Keratinocyte (primary cell): ENCODE data around the gene CMTM7. TPM values are rescaled to one million over a fixed set of nuclear protein-coding genes. Genes with fewer than 3 reads are reported as not detected.

Experiments used
- DNase-seq: peaks from one replicate; pipeline ENCODE4 v3.0.0-alpha.2; 2011; ENCODE audit warnings: low read depth, missing footprints, low spot score
- FAIRE-seq: peaks from 2 replicates; lab custom pipeline; 2011; peaks lifted over from hg19 to GRCh38; lab: Jason Lieb, UNC
- H2AFZ ChIP-seq: 2 replicates; pipeline ENCODE4 v1.6.0; 2012; ENCODE audit warnings: low read length, control low read depth, inconsistent platforms; ENCODE audit not compliant: control insufficient read depth
- H3K27ac ChIP-seq: 2 replicates; pipeline ENCODE4 v1.5.1; 2011; ENCODE audit warnings: low read length; ENCODE audit not compliant: control insufficient read depth, insufficient read depth
- H3K27me3 ChIP-seq: 3 replicates; pipeline ENCODE4 v1.6.0; 2011; ENCODE audit warnings: low read length; ENCODE audit not compliant: control insufficient read depth, insufficient read depth; ENCODE audit errors: extremely low read depth
- H3K36me3 ChIP-seq, 2 experiments: 2 replicates in 1 of 2; 3 replicates in 1 of 2; pipeline ENCODE4 v1.5.1; 2011; ENCODE audit warnings: low read length in 2 of 2, mild to moderate bottlenecking in 1 of 2; ENCODE audit not compliant: control insufficient read depth in 2 of 2, insufficient read depth in 2 of 2; ENCODE audit errors: extremely low read depth in 1 of 2
- H3K4me1 ChIP-seq: 3 replicates; pipeline ENCODE4 v1.5.1; 2011; ENCODE audit warnings: low read length; ENCODE audit not compliant: control insufficient read depth, insufficient read depth; ENCODE audit errors: extremely low read depth
- H3K4me2 ChIP-seq: 3 replicates; pipeline ENCODE4 v1.6.0; 2011; ENCODE audit warnings: low read depth, low read length; ENCODE audit not compliant: control insufficient read depth, insufficient read depth; ENCODE audit errors: extremely low read depth
- H3K4me3 ChIP-seq, 3 experiments: fragments of 200-600 bp in 1 of 3; sonication (generic) in 1 of 3; 2 replicates in 2 of 3; 3 replicates in 1 of 3; pipeline ENCODE4 v1.5.1; 2011 to 2016; ENCODE audit warnings: low read length in 3 of 3, mild to moderate bottlenecking in 3 of 3, control low read depth in 2 of 3, inconsistent platforms in 1 of 3, low read depth in 1 of 3, mixed read lengths in 1 of 3, mixed run types in 1 of 3, moderate library complexity in 1 of 3; ENCODE audit not compliant: control insufficient read depth in 2 of 3, insufficient read depth in 2 of 3; ENCODE audit errors: extremely low read depth in 1 of 3
- H3K79me2 ChIP-seq: 2 replicates; pipeline ENCODE4 v1.6.0; 2012; ENCODE audit warnings: low read length; ENCODE audit not compliant: control insufficient read depth, insufficient read depth
- H3K9ac ChIP-seq: 3 replicates; pipeline ENCODE4 v1.6.0; 2011; ENCODE audit warnings: low read length; ENCODE audit not compliant: control insufficient read depth, insufficient read depth; ENCODE audit errors: extremely low read depth
- H3K9me1 ChIP-seq: 3 replicates; pipeline ENCODE4 v1.6.0; 2011; ENCODE audit warnings: low read length; ENCODE audit not compliant: control insufficient read depth, insufficient read depth; ENCODE audit errors: extremely low read depth
- H3K9me3 ChIP-seq: 2 replicates; pipeline ENCODE4 v1.5.1; 2012; ENCODE audit warnings: low read depth, low read length; ENCODE audit not compliant: control insufficient read depth
- H4K20me1 ChIP-seq: 3 replicates; pipeline ENCODE4 v1.6.0; 2011; ENCODE audit warnings: low read length; ENCODE audit not compliant: control insufficient read depth, insufficient read depth; ENCODE audit errors: extremely low read depth
- EZH2 ChIP-seq: IDR thresholded peaks from one replicate; pipeline ENCODE4 v1.6.1; 2012; ENCODE audit warnings: inconsistent platforms, mild to moderate bottlenecking, low read length, moderate library complexity
- dilution Hi-C: fragments of 300-500 bp; cut with MboI; formaldehyde crosslinking; loops from one replicate; pipeline ENCODE4 v1.7.0; 2020; ENCODE audit warnings: low sequenced_read_pairs; ENCODE audit not compliant: extremely low pct_ligation_motif_present
- polyA plus RNA-seq, 5 experiments: library from polyadenylated mRNA; depleted of rRNA in 3 of 5; stranded (reverse) in 3 of 5; stranded (forward) in 1 of 5; unstranded in 1 of 5; fragments of >200 nt; gene quantifications; 1 replicate in 1 of 5; 2 replicates in 3 of 5; 3 replicates in 1 of 5; pipeline versions ENCODE4 v1.2.1 to v1.2.3, GENCODE V29; 2011 to 2012; ENCODE audit warnings: missing spikeins in 2 of 5, low read depth in 1 of 5, low replicate concordance in 1 of 5
- TF ChIP-seq, protein P1 (sequence below), 3 experiments: IDR thresholded peaks in 1 of 3; conservative IDR thresholded peaks in 1 of 3; optimal IDR thresholded peaks in 1 of 3; 2 replicates in 2 of 3; 3 replicates in 1 of 3; pipeline versions ENCODE3 to v1.5.1; 2011; ENCODE audit warnings: low read length in 3 of 3, mild to moderate bottlenecking in 3 of 3, moderate library complexity in 2 of 3, control low read depth in 1 of 3, inconsistent platforms in 1 of 3; ENCODE audit not compliant: insufficient read depth in 2 of 3; ENCODE audit errors: extremely low read depth in 1 of 3

Gene CMTM7
- polyA plus RNA-seq, 1 donor (not counting 4 experiments of a cell fraction or from before 2014, with no cell fraction given) = 47.2 TPM

DNA sequence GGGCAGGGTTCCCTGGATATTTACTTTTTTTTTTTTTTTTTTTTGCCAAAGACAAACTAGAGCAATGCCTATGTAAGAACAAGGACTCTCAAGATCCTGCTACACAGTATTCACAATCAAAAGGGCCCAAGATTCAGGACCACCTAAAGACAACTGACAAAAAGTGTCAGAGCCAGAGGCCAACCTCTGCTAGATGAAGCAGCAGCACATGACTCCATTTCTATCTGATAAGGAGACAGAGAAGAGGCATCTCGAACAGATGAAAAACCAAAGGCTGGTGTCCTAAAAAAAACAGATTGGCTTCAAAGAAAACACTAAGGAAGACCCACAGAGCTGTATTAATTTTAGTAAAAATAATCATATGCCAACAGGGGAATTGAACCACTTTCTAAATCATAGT, 91.0 kb downstream of the CMTM7 start:
- H3K4me2 ChIP-seq = no peak overlapping the region
- H3K36me3 ChIP-seq = peaks cover 5 to 21% of the 10 kb centered on the region in 2 experiments
- no peak overlapping the region for H3K27ac ChIP-seq
- DNase-seq = no peak
- H3K9me1 ChIP-seq = no peaks in the 10 kb centered on the region
- no peak overlapping the region for H3K9ac ChIP-seq
- H3K9me3 ChIP-seq = no peaks in the 10 kb centered on the region
- dilution Hi-C loops = no loop called here
- no peak for FAIRE-seq
- H4K20me1 ChIP-seq = no peaks in the 10 kb centered on the region
- no peak overlapping the region for H2AFZ ChIP-seq
- H3K4me1 ChIP-seq = no peaks in the 10 kb centered on the region
- TF ChIP-seq, protein P1, sequence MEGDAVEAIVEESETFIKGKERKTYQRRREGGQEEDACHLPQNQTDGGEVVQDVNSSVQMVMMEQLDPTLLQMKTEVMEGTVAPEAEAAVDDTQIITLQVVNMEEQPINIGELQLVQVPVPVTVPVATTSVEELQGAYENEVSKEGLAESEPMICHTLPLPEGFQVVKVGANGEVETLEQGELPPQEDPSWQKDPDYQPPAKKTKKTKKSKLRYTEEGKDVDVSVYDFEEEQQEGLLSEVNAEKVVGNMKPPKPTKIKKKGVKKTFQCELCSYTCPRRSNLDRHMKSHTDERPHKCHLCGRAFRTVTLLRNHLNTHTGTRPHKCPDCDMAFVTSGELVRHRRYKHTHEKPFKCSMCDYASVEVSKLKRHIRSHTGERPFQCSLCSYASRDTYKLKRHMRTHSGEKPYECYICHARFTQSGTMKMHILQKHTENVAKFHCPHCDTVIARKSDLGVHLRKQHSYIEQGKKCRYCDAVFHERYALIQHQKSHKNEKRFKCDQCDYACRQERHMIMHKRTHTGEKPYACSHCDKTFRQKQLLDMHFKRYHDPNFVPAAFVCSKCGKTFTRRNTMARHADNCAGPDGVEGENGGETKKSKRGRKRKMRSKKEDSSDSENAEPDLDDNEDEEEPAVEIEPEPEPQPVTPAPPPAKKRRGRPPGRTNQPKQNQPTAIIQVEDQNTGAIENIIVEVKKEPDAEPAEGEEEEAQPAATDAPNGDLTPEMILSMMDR (optimal IDR thresholded peaks at IDR 0.05 in 1 of 3, IDR thresholded peaks at IDR 0.05 in 1 of 3, conservative IDR thresholded peaks at IDR 0.05 in 1 of 3; ENCODE audit: extremely low read depth in 1 of 3, insufficient read depth in 2 of 3, low read length in 3 of 3) = no peak
- no peak for TF ChIP-seq EZH2
- no peaks in the 10 kb centered on the region for H3K79me2 ChIP-seq
- H3K4me3 ChIP-seq = no peak overlapping the region
- no peaks in the 10 kb centered on the region for H3K27me3 ChIP-seq

DNA sequence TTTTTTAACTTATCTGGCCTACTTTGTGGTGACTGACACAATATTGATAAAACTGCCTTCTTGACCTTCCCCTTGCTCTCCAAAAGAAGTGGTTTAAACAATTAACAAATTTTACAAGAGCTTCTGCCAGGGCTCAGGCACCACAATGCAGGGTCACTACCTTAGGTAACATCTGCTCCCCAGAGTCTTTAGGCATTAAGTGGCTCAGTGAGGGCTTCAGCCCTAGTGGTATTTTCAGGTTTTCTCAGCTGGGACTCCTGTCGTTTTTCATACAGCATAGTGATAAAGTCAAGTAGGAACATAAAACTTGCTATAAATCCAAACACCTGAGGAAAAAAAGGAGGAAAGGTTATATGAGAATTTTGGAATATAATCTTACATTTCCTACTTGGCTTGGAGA, 92.1 kb downstream of the CMTM7 start:
- DNase-seq (no peak), FAIRE-seq (no peak)
- H2AFZ ChIP-seq = no peak overlapping the region
- H4K20me1 ChIP-seq = no peaks in the 10 kb centered on the region
- dilution Hi-C loops = no loop called here
- H3K27me3 ChIP-seq = no peaks in the 10 kb centered on the region
- H3K36me3 ChIP-seq = peaks cover 5 to 21% of the 10 kb centered on the region in 2 experiments
- H3K4me1 ChIP-seq = no peaks in the 10 kb centered on the region
- H3K9ac ChIP-seq = no peak overlapping the region
- no peaks in the 10 kb centered on the region for H3K9me1 ChIP-seq
- TF ChIP-seq, protein P1 (optimal IDR thresholded peaks at IDR 0.05 in 1 of 3, IDR thresholded peaks at IDR 0.05 in 1 of 3, conservative IDR thresholded peaks at IDR 0.05 in 1 of 3; ENCODE audit: extremely low read depth in 1 of 3, insufficient read depth in 2 of 3, low read length in 3 of 3) = no peak
- TF ChIP-seq EZH2 = no peak
- H3K4me2 ChIP-seq = no peak overlapping the region
- no peak overlapping the region for H3K4me3 ChIP-seq
- H3K79me2 ChIP-seq = no peaks in the 10 kb centered on the region
- H3K27ac ChIP-seq = no peak overlapping the region
- H3K9me3 ChIP-seq = no peaks in the 10 kb centered on the region
